Heart left ventricle (tissue), 16 donors: ENCODE measurements around the gene FKBP1B. TPM values are rescaled to one million over a fixed set of nuclear protein-coding genes. Genes with fewer than 3 reads are reported as not detected.

Experiments used
- ATAC-seq, 4 donors: fragments of 200-7000 bp; cut with Tn5 transposase; one replicate each; pipeline ENCODE4 v1.9.1; 2020 to 2022; ENCODE audit warnings: moderate library complexity in 4 of 4, mild to moderate bottlenecking in 3 of 4, moderate number of reproducible peaks in 1 of 4
- DNase-seq, 5 donors: peaks; one replicate each; pipeline ENCODE4 v3.0.0-alpha.2; 2020
- H3K27ac ChIP-seq, 12 donors: fragments of 200-600 bp; sonication (generic) in 4 of 12; one replicate each; pipeline versions ENCODE4 v1.5.0 to v1.8.0; 2016 to 2022; ENCODE audit warnings: mild to moderate bottlenecking in 2 of 12
- H3K27me3 ChIP-seq, 9 donors: fragments of 200-600 bp; sonication (generic) in 2 of 9; one replicate each; pipeline versions ENCODE4 v1.5.1 to v1.8.0; 2016 to 2022; ENCODE audit warnings: mild to moderate bottlenecking in 3 of 9
- H3K36me3 ChIP-seq, 9 donors: fragments of 200-600 bp; sonication (generic) in 2 of 9; one replicate each; pipeline versions ENCODE4 v1.5.0 to v1.8.0; 2018 to 2022; ENCODE audit warnings: mild to moderate bottlenecking in 2 of 9
- H3K4me1 ChIP-seq, 12 donors: fragments of 200-600 bp; sonication (generic) in 4 of 12; one replicate each; pipeline versions ENCODE4 v1.5.0 to v1.8.0; 2016 to 2022; ENCODE audit warnings: mild to moderate bottlenecking in 3 of 12
- H3K4me3 ChIP-seq, 12 donors: fragments of 200-600 bp; sonication (generic) in 4 of 12; one replicate each; pipeline versions ENCODE4 v1.5.0 to v1.8.0; 2017 to 2022; ENCODE audit warnings: mild to moderate bottlenecking in 9 of 12, moderate library complexity in 4 of 12
- H3K9me3 ChIP-seq, 12 donors: fragments of 200-600 bp; sonication (generic) in 4 of 12; one replicate each; pipeline versions ENCODE4 v1.5.0 to v1.8.0; 2016 to 2022; ENCODE audit warnings: mild to moderate bottlenecking in 1 of 12
- POLR2A ChIP-seq, 2 donors: fragments of 450-650 bp; IDR thresholded peaks; one replicate each; pipeline ENCODE4 v1.6.1; 2017; ENCODE audit warnings: antibody characterized with exemption in 2 of 2, mild to moderate bottlenecking in 2 of 2, moderate library complexity in 2 of 2
- WGBS, 4 donors: extraction: QIAGEN DNeasy Blood & Tissue Kit in 2 of 4; methylation state at CpG; one replicate each; pipeline versions ENCODE4 v1.1.5 to v1.1.7; 2013 to 2018; 5-methylcytosine and 5-hydroxymethylcytosine counted together
- intact Hi-C, 10 donors: fragments of 100-400 bp; cut with DNase I; formaldehyde crosslinking; loops; one replicate each; pipeline versions ENCODE4 v1.11.1 to v1.14.2; 2022
- polyA plus RNA-seq, 2 donors: library from polyadenylated mRNA; stranded (reverse); fragments of 200-250 nt; gene quantifications; one replicate each; pipeline ENCODE4 v1.2.3, GENCODE V29; 2013
- total RNA-seq, 9 donors: library from RNA; depleted of rRNA in 2 of 9; stranded (reverse); fragments of >200 nt in 2 of 9; fragmentation: NEBNext Ultra II Directional in 3 of 9; extraction: Animal tissue kit (Norgen Biotek cat#: 25700) in 3 of 9; gene quantifications; one replicate each; pipeline versions ENCODE4 v1.1.0 to v1.2.4, GENCODE V29; 2016 to 2023
- TF ChIP-seq, protein P1 (sequence below), 12 donors: fragments of 200-600 bp; sonication (generic) in 4 of 12; IDR thresholded peaks; one replicate each; pipeline versions ENCODE4 v1.5.0 to v1.8.0; 2018 to 2022; ENCODE audit warnings: antibody characterized with exemption in 12 of 12, mild to moderate bottlenecking in 5 of 12
- donor health status: ischemic (EF 13 %, LVEDD 7.1; RV severe dilation, severe dysfunction).
- donor health status: healthy with polysubstance abuse.
- donor health status: DM: no; HTN: yes; CAD: no.
- donor health status: DM: no; HTN: no; CAD: no.
- donor health status: ischemic (EF 25% LVEDD 6.9; RV normal size, moderate dysfunction).
- donor health status: ischemic (EF 25% LVEDD 5.7; RV mildly dilated, moderate dysfunction).
- donor health status: healthy.
- donor health status: DM: yes; HTN: yes; CAD: no.
- donor health status: ischemic (EF 35%, LVEDD 5.7; RV mildly dilated, moderate dysfunction).
- donor health status: nonischemic (EF 11% LVEDD 7.7; RV severe dilation, severe dysfunction).
- donor health status: DM: yes; HTN: yes; CAD: no.
- donor health status: PGD.
- donor health status: ischemic (EF 29% LVEDD 5.4; RV normal size, mild dysfunction).
- donor health status: nonischemic (EF 23%, LVEDD 6.1; RV moderate dilation, normal function).

The FKBP1B gene
- total and polyA plus RNA-seq, 11 donors: 1.4 to 7.6 (median 2.6) TPM

DNA sequence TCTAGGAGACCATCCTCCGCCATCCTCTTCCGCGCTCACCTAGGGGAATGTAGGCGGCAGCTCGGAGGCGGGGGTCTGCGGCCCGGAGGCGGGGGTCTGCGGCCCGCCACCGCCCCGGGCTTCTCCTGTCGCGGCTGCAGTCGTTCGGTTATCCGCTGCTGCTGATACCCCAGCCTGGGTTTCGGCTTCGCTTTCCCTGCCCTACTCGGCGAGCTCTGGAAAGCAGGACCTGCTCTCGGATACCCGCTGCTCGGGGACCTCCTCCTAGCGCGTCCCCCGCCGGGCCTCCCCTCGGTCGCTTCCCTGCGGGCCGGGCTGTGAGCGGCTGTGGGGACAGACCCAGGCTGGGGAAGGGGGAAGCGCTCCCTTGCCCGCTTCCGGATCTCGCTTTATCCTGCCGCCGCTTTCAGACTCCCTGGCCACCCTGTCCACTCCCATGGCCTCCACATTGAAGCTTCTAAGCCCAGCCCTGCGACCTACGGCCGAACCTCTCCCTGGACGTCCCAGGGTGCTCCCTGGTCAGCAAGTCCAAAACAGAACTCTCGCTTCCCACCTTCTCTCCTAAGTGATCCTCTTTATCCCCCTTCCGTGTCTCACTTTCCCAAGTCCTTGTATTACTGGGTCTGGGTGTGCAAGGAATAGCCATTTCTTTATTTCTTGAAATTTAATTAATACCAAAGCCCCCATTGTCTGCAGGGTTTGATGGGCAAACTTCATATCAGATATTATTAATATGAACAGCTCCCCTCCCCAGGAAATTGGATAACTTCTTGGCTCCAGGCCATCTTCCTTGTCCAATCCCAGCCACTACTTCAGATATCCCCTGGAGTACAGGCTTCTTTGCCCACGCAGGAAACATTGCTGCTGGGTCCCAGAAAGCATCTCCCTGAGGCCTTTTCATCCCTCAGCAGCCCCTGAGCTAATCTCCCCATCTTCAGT is 769 bp downstream of the FKBP1B start:
- H3K9me3 ChIP-seq: no peaks in the 10 kb centered on the region
- peaks cover 0 to 39% (median 19%) of the 10 kb centered on the region in 12 donors for H3K4me1 ChIP-seq
- TF ChIP-seq POLR2A (IDR thresholded peaks at IDR 0.05): no peak
- TF ChIP-seq, protein P1, sequence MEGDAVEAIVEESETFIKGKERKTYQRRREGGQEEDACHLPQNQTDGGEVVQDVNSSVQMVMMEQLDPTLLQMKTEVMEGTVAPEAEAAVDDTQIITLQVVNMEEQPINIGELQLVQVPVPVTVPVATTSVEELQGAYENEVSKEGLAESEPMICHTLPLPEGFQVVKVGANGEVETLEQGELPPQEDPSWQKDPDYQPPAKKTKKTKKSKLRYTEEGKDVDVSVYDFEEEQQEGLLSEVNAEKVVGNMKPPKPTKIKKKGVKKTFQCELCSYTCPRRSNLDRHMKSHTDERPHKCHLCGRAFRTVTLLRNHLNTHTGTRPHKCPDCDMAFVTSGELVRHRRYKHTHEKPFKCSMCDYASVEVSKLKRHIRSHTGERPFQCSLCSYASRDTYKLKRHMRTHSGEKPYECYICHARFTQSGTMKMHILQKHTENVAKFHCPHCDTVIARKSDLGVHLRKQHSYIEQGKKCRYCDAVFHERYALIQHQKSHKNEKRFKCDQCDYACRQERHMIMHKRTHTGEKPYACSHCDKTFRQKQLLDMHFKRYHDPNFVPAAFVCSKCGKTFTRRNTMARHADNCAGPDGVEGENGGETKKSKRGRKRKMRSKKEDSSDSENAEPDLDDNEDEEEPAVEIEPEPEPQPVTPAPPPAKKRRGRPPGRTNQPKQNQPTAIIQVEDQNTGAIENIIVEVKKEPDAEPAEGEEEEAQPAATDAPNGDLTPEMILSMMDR (IDR thresholded peaks at IDR 0.05): no peak
- no peaks in the 10 kb centered on the region for H3K27me3 ChIP-seq
- peak overlapping the region in 11 of 12 donors; percentile 3 to 66 (median 46) for H3K27ac ChIP-seq
- WGBS, 4 donors: 4 to 5% (median 4%) methylated on average over 32 to 47 of the region's 47 CpGs
- peak in 1 of 4 donors; percentile 8 for ATAC-seq
- peak overlapping the region; percentile 52 to 89 (median 67) for H3K4me3 ChIP-seq
- intact Hi-C loops: no loop called here
- DNase-seq: peak; percentile 20 to 71 (median 45)
- no peaks in the 10 kb centered on the region for H3K36me3 ChIP-seq

DNA sequence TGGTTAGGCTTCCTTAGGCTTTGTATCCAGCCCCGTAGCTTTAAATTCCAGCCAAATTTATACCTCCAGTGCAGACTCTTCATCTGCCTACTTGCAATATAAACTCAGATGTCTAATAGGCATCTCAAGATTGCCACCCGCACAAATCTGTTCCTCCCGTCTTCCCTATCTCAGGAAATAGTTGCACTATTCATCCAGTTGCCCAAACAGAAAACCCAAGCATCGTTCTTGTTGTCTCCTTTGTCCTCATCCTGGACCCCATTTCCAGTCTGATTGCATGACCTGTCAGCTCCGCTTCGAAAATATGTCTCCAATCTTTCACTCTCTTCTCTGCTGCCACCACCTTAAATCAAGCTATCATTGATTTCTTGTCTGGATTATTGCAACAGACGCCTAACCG is 2.3 kb downstream of the FKBP1B start:
- intact Hi-C loops: no loop called here
- no peaks in the 10 kb centered on the region for H3K36me3 ChIP-seq
- 84 to 89% (median 86%) methylated on average over 8 of the region's 8 CpGs for WGBS, 4 donors
- H3K27ac ChIP-seq: no peak overlapping the region
- no peak overlapping the region for H3K4me3 ChIP-seq
- no peaks in the 10 kb centered on the region for H3K27me3 ChIP-seq
- TF ChIP-seq POLR2A (IDR thresholded peaks at IDR 0.05): no peak
- TF ChIP-seq, protein P1 (IDR thresholded peaks at IDR 0.05): no peak
- no peaks in the 10 kb centered on the region for H3K9me3 ChIP-seq
- peaks cover 0 to 28% (median 12%) of the 10 kb centered on the region in 12 donors for H3K4me1 ChIP-seq
- no peak for ATAC-seq
- no peak for DNase-seq

DNA sequence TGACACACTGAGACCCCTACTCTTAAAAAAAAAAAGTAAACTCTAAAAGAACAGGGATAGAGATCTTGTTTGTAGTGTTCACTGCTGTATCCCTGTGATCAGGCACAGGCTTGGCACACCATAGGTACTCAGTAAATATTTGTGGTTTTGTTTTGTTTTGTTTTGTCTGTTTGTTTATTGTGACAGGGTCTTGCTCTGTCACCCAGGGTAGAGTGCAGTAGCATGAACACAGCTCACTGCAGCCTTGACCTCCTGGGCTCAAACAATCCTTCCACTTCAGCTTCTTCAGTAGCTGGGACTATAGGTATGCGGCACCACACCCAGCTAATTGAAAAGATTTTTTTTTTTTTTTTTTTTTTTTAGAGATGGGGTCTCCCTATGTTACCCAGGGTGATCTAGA is 3.4 kb downstream of the FKBP1B start:
- intact Hi-C loops: no loop called here
- 93 to 100% (median 97%) methylated on average over 1 of the region's 1 CpG for WGBS, 4 donors
- TF ChIP-seq, protein P1 (IDR thresholded peaks at IDR 0.05): no peak
- no peak for TF ChIP-seq POLR2A (IDR thresholded peaks at IDR 0.05)

DNA sequence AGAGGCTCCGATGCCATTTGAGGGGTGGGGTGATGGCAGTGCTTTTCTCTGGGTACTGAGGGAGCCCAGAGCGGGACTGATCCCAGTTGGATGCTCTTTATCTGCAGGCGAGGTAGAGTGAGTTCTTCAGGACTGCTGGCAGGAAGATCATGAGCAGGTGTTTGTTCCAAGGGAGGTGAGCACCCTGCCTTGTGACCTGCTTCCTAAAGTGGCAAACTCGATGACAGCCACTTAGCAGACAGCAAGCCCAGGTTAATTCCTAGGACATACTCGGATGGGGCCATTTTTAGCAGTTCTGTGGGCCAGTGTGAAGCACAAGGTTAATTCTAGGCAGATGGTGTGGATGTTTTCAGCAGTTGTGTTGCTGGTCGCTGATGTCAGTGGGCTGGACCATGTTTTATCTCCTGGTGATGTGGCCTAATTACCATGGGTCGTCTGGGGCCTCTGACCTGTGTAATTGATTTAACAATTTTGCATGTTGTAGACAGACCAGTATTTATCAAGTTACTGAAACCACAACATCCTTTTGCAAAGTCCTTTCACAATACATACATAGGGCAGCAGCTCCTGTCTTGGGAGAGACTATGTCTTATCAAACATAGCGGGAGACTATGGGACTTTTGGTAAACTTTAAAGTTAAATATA is 4.9 kb downstream of the FKBP1B start:
- Histone ChIP-seq H3K27me3 (no peaks in the 10 kb centered on the region), H3K36me3 (no peaks in the 10 kb centered on the region), H3K4me3 (no peak overlapping the region), H3K4me1 (peaks cover 0 to 12% (median 1%) of the 10 kb centered on the region in 12 donors), H3K27ac (no peak overlapping the region), H3K9me3 (no peaks in the 10 kb centered on the region)
- no peak for DNase-seq
- no peak for ATAC-seq
- WGBS, 4 donors: 67 to 77% (median 68%) methylated on average over 7 to 8 of the region's 8 CpGs
- intact Hi-C loops: no loop called here
- TF ChIP-seq, protein P1 (IDR thresholded peaks at IDR 0.05): no peak
- no peak for TF ChIP-seq POLR2A (IDR thresholded peaks at IDR 0.05)

More for the DNA sequence above, 3.4 kb downstream of the FKBP1B start:
- Histone ChIP-seq H3K9me3 (no peaks in the 10 kb centered on the region), H3K27me3 (no peaks in the 10 kb centered on the region), H3K36me3 (no peaks in the 10 kb centered on the region), H3K4me3 (no peak overlapping the region), H3K4me1 (peaks cover 0 to 22% (median 8%) of the 10 kb centered on the region in 12 donors), H3K27ac (no peak overlapping the region)
- DNase-seq (no peak), ATAC-seq (no peak)
